HG03521 (cell line): Measurements from ENCODE around the gene RALGPS2.

Source experiments
- ATAC-seq: cut with Tn5 transposase; IDR thresholded peaks from one replicate; pipeline ENCODE4 v1.9.1; 2021; ENCODE audit warnings: mild to moderate bottlenecking, moderate library complexity; ENCODE audit not compliant: unreplicated experiment

The RALGPS2 gene, protein sequence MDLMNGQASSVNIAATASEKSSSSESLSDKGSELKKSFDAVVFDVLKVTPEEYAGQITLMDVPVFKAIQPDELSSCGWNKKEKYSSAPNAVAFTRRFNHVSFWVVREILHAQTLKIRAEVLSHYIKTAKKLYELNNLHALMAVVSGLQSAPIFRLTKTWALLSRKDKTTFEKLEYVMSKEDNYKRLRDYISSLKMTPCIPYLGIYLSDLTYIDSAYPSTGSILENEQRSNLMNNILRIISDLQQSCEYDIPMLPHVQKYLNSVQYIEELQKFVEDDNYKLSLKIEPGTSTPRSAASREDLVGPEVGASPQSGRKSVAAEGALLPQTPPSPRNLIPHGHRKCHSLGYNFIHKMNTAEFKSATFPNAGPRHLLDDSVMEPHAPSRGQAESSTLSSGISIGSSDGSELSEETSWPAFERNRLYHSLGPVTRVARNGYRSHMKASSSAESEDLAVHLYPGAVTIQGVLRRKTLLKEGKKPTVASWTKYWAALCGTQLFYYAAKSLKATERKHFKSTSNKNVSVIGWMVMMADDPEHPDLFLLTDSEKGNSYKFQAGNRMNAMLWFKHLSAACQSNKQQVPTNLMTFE

GRCh38 chr1:178724728-178725465 is at the start of gene RALGPS2:
RALGPS2 (plus strand) TSS chr1:178725244; CDS start chr1:178776765, 51,521 bp downstream.
- peak; percentile 54 for ATAC-seq

GRCh38 chr1:178679237-178679636 is 45.8 kb upstream of the RALGPS2 start:
- ATAC-seq = no peak

GRCh38 chr1:178682429-178682828 is 42.6 kb upstream of the RALGPS2 start:
- no peak for ATAC-seq

DNA sequence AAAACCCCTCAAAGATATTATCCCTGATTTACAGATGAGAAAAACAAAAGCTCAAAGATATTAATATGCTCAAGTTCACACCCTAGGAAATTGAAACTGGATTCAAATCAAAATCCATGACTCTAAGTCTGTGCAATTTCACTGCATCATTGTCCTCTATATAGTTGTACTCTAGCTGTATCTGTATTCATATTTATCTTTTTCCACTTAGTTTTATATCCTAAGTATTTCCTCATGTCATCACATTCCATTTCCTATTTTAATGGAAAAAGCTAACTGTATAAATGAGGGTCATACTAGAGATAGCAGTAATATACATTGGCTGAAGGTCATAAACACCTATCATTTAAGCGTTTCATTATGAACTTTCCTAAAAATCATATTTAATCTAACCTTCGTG is 42.2 kb upstream of the RALGPS2 start:
- no peak for ATAC-seq

GRCh38 chr1:178683291-178683690 is 41.8 kb upstream of the RALGPS2 start:
- no peak for ATAC-seq

DNA sequence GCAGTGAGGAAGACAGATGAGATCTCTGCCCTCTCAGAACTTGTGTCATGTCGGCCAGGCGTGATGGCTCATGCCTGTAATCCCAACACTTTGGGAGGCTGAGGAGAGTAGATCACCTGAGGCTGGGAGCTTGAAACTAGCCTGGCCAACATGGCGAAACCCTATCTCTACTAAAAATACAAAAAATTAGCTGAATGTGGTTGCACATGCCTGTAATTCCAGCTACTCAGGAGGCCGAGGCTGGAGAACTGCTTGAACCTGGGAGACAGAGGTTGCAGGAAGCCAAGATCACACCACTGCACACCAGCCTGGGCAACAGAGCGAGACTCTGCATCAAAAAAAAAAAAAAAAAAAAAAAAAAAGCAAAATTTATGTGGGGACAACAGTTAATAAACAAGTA is 40.9 kb upstream of the RALGPS2 start:
- ATAC-seq = no peak

GRCh38 chr1:178684542-178685000 is 40.5 kb upstream of the RALGPS2 start:
- ATAC-seq = peak; percentile 76

- ATAC-seq = no peak
These were observed 38.6 kb upstream of the RALGPS2 start for GRCh38 chr1:178686407-178686806.

DNA sequence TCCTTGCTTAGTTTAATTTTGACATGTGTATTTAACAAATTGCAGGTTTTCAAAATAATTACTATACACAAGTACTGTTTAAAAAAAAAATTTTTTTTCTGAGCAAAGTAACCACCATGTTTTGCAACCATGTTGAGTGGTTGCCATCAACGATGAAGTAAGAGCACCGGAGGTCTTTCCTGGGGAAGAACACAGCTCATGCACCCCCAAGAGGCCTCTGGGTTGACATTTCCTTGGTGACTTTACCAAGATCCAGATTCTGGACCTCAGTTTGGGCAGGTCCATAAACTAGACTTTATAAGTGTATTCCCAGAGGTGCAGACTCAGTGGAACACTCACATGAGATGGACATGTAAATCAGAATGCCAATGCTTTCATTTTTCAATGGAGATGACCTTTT is 36.8 kb upstream of the RALGPS2 start:
- no peak for ATAC-seq

DNA sequence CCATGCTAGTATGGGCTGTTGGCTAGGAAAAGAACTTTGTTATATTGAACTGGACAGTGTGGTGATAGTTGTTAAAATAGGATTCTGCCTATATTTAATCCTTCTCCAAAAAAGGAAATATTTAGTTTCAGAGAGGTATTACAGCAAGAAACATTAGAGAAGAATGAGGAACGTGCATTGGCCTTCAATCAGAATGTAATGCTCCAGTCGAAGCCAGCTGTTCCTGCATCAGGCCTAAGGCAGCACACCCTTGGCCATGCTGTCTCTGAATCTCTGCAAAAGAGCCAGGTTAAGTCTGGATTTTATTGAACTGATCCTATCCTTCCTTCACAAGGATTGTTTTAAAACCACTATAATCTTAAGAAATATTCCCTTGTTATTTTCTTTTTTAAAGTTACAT is 35.3 kb upstream of the RALGPS2 start:
- no peak for ATAC-seq

GRCh38 chr1:178690496-178690895 is 34.5 kb upstream of the RALGPS2 start:
- no peak for ATAC-seq

GRCh38 chr1:178692564-178693327 is 32.3 kb upstream of the RALGPS2 start:
- ATAC-seq = no peak

- ATAC-seq = no peak
These were observed 31.7 kb upstream of the RALGPS2 start for GRCh38 chr1:178693366-178693765.

- no peak for ATAC-seq
These were observed 30.0 kb upstream of the RALGPS2 start for GRCh38 chr1:178694923-178695525.

GRCh38 chr1:178702146-178702545 is 22.9 kb upstream of the RALGPS2 start:
- no peak for ATAC-seq

DNA sequence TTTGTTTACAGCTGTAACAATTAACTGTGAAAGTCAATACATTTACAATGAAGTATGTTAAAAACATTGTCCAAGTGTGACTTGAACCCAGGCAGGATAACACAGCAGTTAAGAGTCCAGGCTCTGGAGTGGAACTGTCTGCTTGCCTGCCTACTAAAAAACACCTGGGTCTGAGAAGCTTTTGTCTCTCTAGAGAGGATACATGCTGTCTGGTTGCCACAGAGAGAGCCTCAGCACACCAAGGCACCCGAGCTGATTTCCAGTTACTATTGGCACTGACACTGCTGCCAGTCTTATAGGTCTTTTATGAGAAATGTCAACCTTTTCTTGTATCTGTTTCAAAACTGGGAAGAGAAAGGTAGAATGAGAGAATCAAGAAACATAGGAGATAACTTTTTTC is 20.2 kb upstream of the RALGPS2 start:
- ATAC-seq = no peak

DNA sequence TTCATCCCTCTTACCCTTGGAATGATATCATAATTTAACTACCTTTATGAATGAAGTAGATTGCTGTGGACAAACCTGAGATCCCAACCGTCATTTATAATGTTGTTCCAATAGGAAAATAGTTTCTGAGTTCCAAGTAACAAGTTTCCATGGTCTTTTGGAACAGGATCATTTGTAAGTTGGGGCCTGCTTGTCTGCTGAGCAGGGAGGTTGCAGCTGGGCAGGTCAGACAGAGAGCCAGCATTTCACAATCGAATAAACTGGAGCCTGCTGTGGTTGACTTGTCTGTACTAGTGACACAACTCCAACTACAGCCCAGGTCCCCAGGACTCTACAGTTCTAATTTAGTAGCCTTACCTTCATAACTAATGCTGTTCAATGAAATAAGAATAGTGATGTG is 18.6 kb upstream of the RALGPS2 start:
- no peak for ATAC-seq

GRCh38 chr1:178713259-178713658 is 11.8 kb upstream of the RALGPS2 start:
- ATAC-seq = no peak

GRCh38 chr1:178714453-178714852 is 10.6 kb upstream of the RALGPS2 start:
- no peak for ATAC-seq

- no peak for ATAC-seq
These were observed 8.9 kb upstream of the RALGPS2 start for GRCh38 chr1:178716111-178716510.

- no peak for ATAC-seq
These were observed 6.5 kb upstream of the RALGPS2 start for GRCh38 chr1:178718520-178718919.
